CD4-positive, alpha-beta T cell (primary cell): Measurements from ENCODE around the gene COPS3. TPM values are rescaled to one million over a fixed set of nuclear protein-coding genes. Genes with fewer than 3 reads are reported as not detected.
A peak's percentile ranks its signal among the peaks of the same experiment; 100 is the strongest.

Experiments
- ATAC-seq: fragments of 200-7000 bp; cut with Tn5 transposase; one replicate; pipeline ENCODE4 v1.10.0; 2022; ENCODE audit warnings: mild to moderate bottlenecking; ENCODE audit not compliant: poor library complexity
- CTCF ChIA-PET: fragments of 350-600 bp; sonication (Branson Sonifier 250); formaldehyde crosslinking; loops from one replicate; lab custom pipeline; 2021; ENCODE audit warnings: antibody characterized with exemption, inconsistent platforms; lab: Charles Lee
- POLR2A ChIA-PET: fragments of 350-600 bp; sonication (Branson Sonifier 250); formaldehyde crosslinking; loops from one replicate; lab custom pipeline; 2021; ENCODE audit warnings: antibody characterized with exemption, inconsistent platforms; lab: Charles Lee
- DNase-seq, 14 experiments: peaks; one replicate each; pipeline ENCODE4 v3.0.0-alpha.2; 2013 to 2020; ENCODE audit warnings: mixed read lengths in 2 of 14
- H3K27ac ChIP-seq, 2 donors: one replicate each; pipeline versions ENCODE4 v1.5.1 to v1.7.0; 2013; ENCODE audit warnings: low read length in 2 of 2, low read depth in 1 of 2, mild to moderate bottlenecking in 1 of 2
- H3K27me3 ChIP-seq, 2 experiments: 1 replicate in 1 of 2; 2 replicates in 1 of 2; pipeline versions ENCODE4 v1.6.1 to v1.7.0; 2013; ENCODE audit warnings: low read length in 2 of 2, control low read depth in 1 of 2, mild to moderate bottlenecking in 1 of 2, moderate library complexity in 1 of 2; ENCODE audit not compliant: insufficient read depth in 2 of 2, control insufficient read depth in 1 of 2
- H3K36me3 ChIP-seq: one replicate; pipeline ENCODE4 v1.6.1; 2013; ENCODE audit warnings: low read length, control low read depth; ENCODE audit not compliant: insufficient read depth
- H3K4me1 ChIP-seq: one replicate; pipeline ENCODE4 v1.6.1; 2013; ENCODE audit warnings: low read length, control low read depth; ENCODE audit not compliant: insufficient read depth
- H3K4me3 ChIP-seq: one replicate; pipeline ENCODE4 v1.5.1; 2013; ENCODE audit warnings: mild to moderate bottlenecking, low read length, moderate library complexity
- H3K9me3 ChIP-seq, 2 experiments: 1 replicate in 1 of 2; 2 replicates in 1 of 2; pipeline versions ENCODE4 v1.6.1 to v1.7.0; 2013; ENCODE audit warnings: low read length in 2 of 2, mild to moderate bottlenecking in 2 of 2, control low read depth in 1 of 2, moderate library complexity in 1 of 2; ENCODE audit not compliant: control insufficient read depth in 1 of 2, insufficient read depth in 1 of 2
- H3K27ac Mint-ChIP-seq: one replicate; pipeline ENCODE4 v1.8.0; 2020; ENCODE audit warnings: mixed read lengths
- H3K27me3 Mint-ChIP-seq: one replicate; pipeline ENCODE4 v1.8.0; 2021; ENCODE audit warnings: mixed read lengths
- H3K36me3 Mint-ChIP-seq: one replicate; pipeline ENCODE4 v1.8.0; 2021; ENCODE audit warnings: low read depth, mixed read lengths
- H3K4me1 Mint-ChIP-seq: one replicate; pipeline ENCODE4 v1.8.0; 2021; ENCODE audit warnings: low read depth, mixed read lengths
- H3K4me3 Mint-ChIP-seq: one replicate; pipeline ENCODE4 v1.8.0; 2020; ENCODE audit warnings: mild to moderate bottlenecking, mixed read lengths
- H3K9me3 Mint-ChIP-seq: one replicate; pipeline ENCODE4 v1.8.0; 2020; ENCODE audit warnings: mixed read lengths
- CTCF ChIP-seq: fragments of 200-600 bp; IDR thresholded peaks from one replicate; pipeline ENCODE4 v1.8.0; 2022; ENCODE audit warnings: antibody characterized with exemption, mild to moderate bottlenecking
- intact Hi-C, 2 experiments: fragments of 100-400 bp; cut with DNase I in 1 of 2; cut with micrococcal nuclease in 1 of 2; formaldehyde crosslinking; loops; one replicate each; pipeline versions ENCODE4 v1.15.1 to v1.9.0; 2023 to 2025; cut with DNase I, micrococcal nuclease
- total RNA-seq, 174 experiments: library from RNA in 2 of 174; stranded (reverse) in 2 of 174; gene quantifications; one replicate each; pipeline ENCODE4 v1.2.3 and lab custom pipeline; 2021 to 2026

COPS3 gene
- total RNA-seq, 2 experiments from 2014 or later: 73.1 to 75.0 TPM

GRCh38 chr17:17239832-17240231 lies 41.2 kb downstream of the COPS3 start:
- Mint-ChIP-seq H3K27ac (peak overlapping the region; percentile 47), H3K36me3 (peaks cover 21% of the 10 kb centered on the region), H3K4me3 (peak overlapping the region; percentile 84), H3K9me3 (no peaks in the 10 kb centered on the region), H3K27me3 (no peaks in the 10 kb centered on the region), H3K4me1 (peaks cover 28% of the 10 kb centered on the region)
- DNase-seq: no peak
- no peak for ATAC-seq
- no peaks in the 10 kb centered on the region for H3K36me3 ChIP-seq
- H3K4me1 ChIP-seq: peaks cover 26% of the 10 kb centered on the region
- H3K27ac ChIP-seq: no peak overlapping the region
- H3K27me3 ChIP-seq: no peaks in the 10 kb centered on the region
- ChIA-PET CTCF (no interaction called here), POLR2A (interaction anchor here (0.6 kb wide), 1 partner anchor 875 kb away, joined by 3 read pairs; no protein-coding TSS in a partner anchor)
- H3K4me3 ChIP-seq: no peak overlapping the region
- no peak for TF ChIP-seq CTCF
- H3K9me3 ChIP-seq: no peaks in the 10 kb centered on the region
- intact Hi-C loops: loop anchor here in 1 of 2 experiments (5.0 to 10.0 kb wide), 2 partner anchors 62 to 235 kb away; partner anchors contain the start of gene NT5M

GRCh38 chr17:17237026-17237799 lies 43.8 kb downstream of the COPS3 start, which contains the start of gene FLCN:
FLCN (minus strand) TSS chr17:17237168; CDS start chr17:17228137, 9,031 bp downstream.
- Histone ChIP-seq H3K9me3 (no peaks in the 10 kb centered on the region), H3K4me1 (peaks cover 26% of the 10 kb centered on the region), H3K4me3 (peak within 1 kb of the TSS; percentile 99), H3K27ac (peak within 1 kb of the TSS; percentile 85 to 91), H3K36me3 (peaks cover 8% of the 10 kb centered on the region), H3K27me3 (no peaks in the 10 kb centered on the region)
- ChIA-PET POLR2A (interaction anchor here (0.6 to 2.5 kb wide), 20 partner anchors 10 to 221 kb away, joined by 3 to 14 read pairs (median 4); partner anchors contain the start of genes COPS3 and PLD6), CTCF (interaction anchor here (0.8 to 1.0 kb wide), 2 partner anchors 39 to 95 kb away, joined by 3 read pairs; no protein-coding TSS in a partner anchor)
- ATAC-seq: peak; percentile 91
- H3K4me1 Mint-ChIP-seq: peaks cover 33% of the 10 kb centered on the region
- no peaks in the 10 kb centered on the region for H3K9me3 Mint-ChIP-seq
- intact Hi-C loops: loop anchor here (1.0 to 5.0 kb wide), 7 partner anchors 31 to 194 kb away; partner anchors contain the start of genes COPS3 (in 2 of the 2), MPRIP (in 1 of the 2), NT5M (in 1 of the 2) and PLD6 (in 1 of the 2)
- H3K4me3 Mint-ChIP-seq: peak within 1 kb of the TSS; percentile 96
- DNase-seq: peak; percentile 78 to 95 (median 87)
- peaks cover 24% of the 10 kb centered on the region for H3K36me3 Mint-ChIP-seq
- TF ChIP-seq CTCF: no peak
- no peaks in the 10 kb centered on the region for H3K27me3 Mint-ChIP-seq
- peak within 1 kb of the TSS; percentile 98 for H3K27ac Mint-ChIP-seq

- no peaks in the 10 kb centered on the region for H3K9me3 ChIP-seq
- peaks cover 35% of the 10 kb centered on the region for H3K4me1 Mint-ChIP-seq
- peak overlapping the region; percentile 96 for H3K4me3 Mint-ChIP-seq
- H3K27ac Mint-ChIP-seq: peak overlapping the region; percentile 98
- H3K36me3 Mint-ChIP-seq: peaks cover 31% of the 10 kb centered on the region
- no peak for TF ChIP-seq CTCF
- intact Hi-C loops: loop anchor here (1.0 to 5.0 kb wide), 7 partner anchors 30 to 194 kb away; partner anchors contain the start of genes COPS3 (in 2 of the 2), MPRIP (in 1 of the 2), NT5M (in 1 of the 2) and PLD6 (in 1 of the 2)
- H3K27me3 Mint-ChIP-seq: no peaks in the 10 kb centered on the region
- H3K27ac ChIP-seq: peak overlapping the region; percentile 85 to 91
- no peaks in the 10 kb centered on the region for H3K27me3 ChIP-seq
- peaks cover 26% of the 10 kb centered on the region for H3K4me1 ChIP-seq
- H3K4me3 ChIP-seq: peak overlapping the region; percentile 99
- ChIA-PET CTCF (interaction anchor here (0.8 to 1.0 kb wide), 2 partner anchors 40 to 94 kb away, joined by 3 read pairs; no protein-coding TSS in a partner anchor), POLR2A (interaction anchor here (0.7 to 2.5 kb wide), 17 partner anchors 11 to 220 kb away, joined by 3 to 14 read pairs (median 4); partner anchors contain the start of genes COPS3 and PLD6)
- peaks cover 16% of the 10 kb centered on the region for H3K36me3 ChIP-seq
- DNase-seq (peak in 3 of 14 experiments; percentile 2 to 32 (median 8)), ATAC-seq (peak; percentile 3)
- no peaks in the 10 kb centered on the region for H3K9me3 Mint-ChIP-seq
Observed at GRCh38 chr17:17236295-17237025, 44.6 kb downstream of the COPS3 start.
